PFSK-1 (cell line): Measurements from ENCODE around the gene EFNA5.

Source experiments
- FOXP2 ChIP-seq: optimal IDR thresholded peaks from 2 replicates; pipeline ENCODE3; 2011; ENCODE audit warnings: borderline replicate concordance, control low read depth, inconsistent platforms; ENCODE audit not compliant: insufficient read depth; ENCODE audit errors: extremely low read length, extremely low read depth
- POLR2AphosphoS5 ChIP-seq: IDR thresholded peaks from 2 replicates; pipeline ENCODE4 v1.6.1; 2012; ENCODE audit warnings: low read depth, mild to moderate bottlenecking, control low read depth, low read length, moderate library complexity
- REST ChIP-seq, 2 experiments: IDR thresholded peaks; 2 replicates each; pipeline versions ENCODE4 v1.6.1 to v1.8.0; 2011 to 2012; ENCODE audit warnings: low read depth in 2 of 2, low read length in 2 of 2, control low read depth in 1 of 2, inconsistent platforms in 1 of 2, mild to moderate bottlenecking in 1 of 2, moderate library complexity in 1 of 2; ENCODE audit not compliant: insufficient read depth in 1 of 2
- SIN3A ChIP-seq: IDR thresholded peaks from 2 replicates; pipeline ENCODE4 v1.6.1; 2012; ENCODE audit warnings: mild to moderate bottlenecking, low read length, moderate library complexity, borderline replicate concordance; ENCODE audit not compliant: insufficient read depth
- TAF1 ChIP-seq: IDR thresholded peaks from 2 replicates; pipeline ENCODE4 v1.6.1; 2012; ENCODE audit warnings: low read length, control low read depth, borderline replicate concordance; ENCODE audit not compliant: insufficient read depth

Gene EFNA5

GRCh38 chr5:107398703-107399102, 272.0 kb downstream of the EFNA5 start:
- no peak for TF ChIP-seq FOXP2
- TF ChIP-seq POLR2AphosphoS5: no peak
- no peak for TF ChIP-seq REST (IDR thresholded peaks at IDR 0.05; ENCODE audit: insufficient read depth in 1 of 2, low read depth in 2 of 2, low read length in 2 of 2)
- TF ChIP-seq SIN3A: no peak
- no peak for TF ChIP-seq TAF1

GRCh38 chr5:107396351-107396690, 274.4 kb downstream of the EFNA5 start:
- TF ChIP-seq FOXP2 (no peak), SIN3A (no peak), REST (IDR thresholded peaks at IDR 0.05; ENCODE audit: insufficient read depth in 1 of 2, low read depth in 2 of 2, low read length in 2 of 2) (no peak), POLR2AphosphoS5 (no peak), TAF1 (no peak)

- no peak for TF ChIP-seq SIN3A
- TF ChIP-seq POLR2AphosphoS5: no peak
- TF ChIP-seq REST (IDR thresholded peaks at IDR 0.05; ENCODE audit: insufficient read depth in 1 of 2, low read depth in 2 of 2, low read length in 2 of 2): no peak
- no peak for TF ChIP-seq FOXP2
- TF ChIP-seq TAF1: no peak
These were observed 274.9 kb downstream of the EFNA5 start for GRCh38 chr5:107395632-107396350.

- TF ChIP-seq TAF1 (no peak), REST (IDR thresholded peaks at IDR 0.05; ENCODE audit: insufficient read depth in 1 of 2, low read depth in 2 of 2, low read length in 2 of 2) (no peak), SIN3A (no peak), POLR2AphosphoS5 (no peak), FOXP2 (no peak)
These were observed 276.9 kb downstream of the EFNA5 start for GRCh38 chr5:107393851-107394250.

GRCh38 chr5:107391787-107392186, 278.9 kb downstream of the EFNA5 start:
- TF ChIP-seq SIN3A (no peak), REST (IDR thresholded peaks at IDR 0.05; ENCODE audit: insufficient read depth in 1 of 2, low read depth in 2 of 2, low read length in 2 of 2) (no peak), POLR2AphosphoS5 (no peak)
